ENCODE measurements around the gene SRSF1. TPM values are rescaled to one million over a fixed set of nuclear protein-coding genes. Genes with fewer than 3 reads are reported as not detected.
A peak's percentile ranks its signal among the peaks of the same experiment; 100 is the strongest.

The SRSF1 gene
- total and polyA plus RNA-seq, 4 donors, result 52.3 to 201 (median 114) TPM

DNA sequence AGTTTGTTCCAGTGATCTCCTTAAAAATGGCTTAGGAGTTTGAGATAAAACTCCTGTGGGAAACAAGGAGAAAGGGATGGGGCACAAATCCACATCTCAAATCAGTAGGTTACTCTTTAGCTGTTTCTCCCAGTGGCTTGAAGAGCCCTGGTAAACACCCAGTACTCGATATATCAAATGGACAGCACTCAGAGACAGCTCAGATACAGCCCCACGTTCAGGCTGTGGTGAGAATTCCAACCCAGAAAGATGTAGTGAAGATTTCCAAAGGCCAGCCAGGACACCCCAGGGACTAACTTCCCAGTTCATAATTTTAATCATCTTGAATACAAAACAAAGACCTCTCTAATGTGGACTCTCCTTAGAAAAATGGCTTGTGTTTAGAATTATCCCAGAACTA is 12.6 kb downstream of the SRSF1 start (continued):
- no peak for TF ChIP-seq TAF1 (conservative IDR thresholded peaks at IDR 0.05)

GRCh38 chr17:57993471-57994365 is 13.3 kb downstream of the SRSF1 start:
- 32% methylated on average over 3 of the region's 3 CpGs for WGBS
- TF ChIP-seq JUND (IDR thresholded peaks at IDR 0.05) (no peak), NR2F2 (IDR thresholded peaks at IDR 0.05) (peak; percentile 50), SP1 (IDR thresholded peaks at IDR 0.05) (no peak)
- TF ChIP-seq, protein P1, sequence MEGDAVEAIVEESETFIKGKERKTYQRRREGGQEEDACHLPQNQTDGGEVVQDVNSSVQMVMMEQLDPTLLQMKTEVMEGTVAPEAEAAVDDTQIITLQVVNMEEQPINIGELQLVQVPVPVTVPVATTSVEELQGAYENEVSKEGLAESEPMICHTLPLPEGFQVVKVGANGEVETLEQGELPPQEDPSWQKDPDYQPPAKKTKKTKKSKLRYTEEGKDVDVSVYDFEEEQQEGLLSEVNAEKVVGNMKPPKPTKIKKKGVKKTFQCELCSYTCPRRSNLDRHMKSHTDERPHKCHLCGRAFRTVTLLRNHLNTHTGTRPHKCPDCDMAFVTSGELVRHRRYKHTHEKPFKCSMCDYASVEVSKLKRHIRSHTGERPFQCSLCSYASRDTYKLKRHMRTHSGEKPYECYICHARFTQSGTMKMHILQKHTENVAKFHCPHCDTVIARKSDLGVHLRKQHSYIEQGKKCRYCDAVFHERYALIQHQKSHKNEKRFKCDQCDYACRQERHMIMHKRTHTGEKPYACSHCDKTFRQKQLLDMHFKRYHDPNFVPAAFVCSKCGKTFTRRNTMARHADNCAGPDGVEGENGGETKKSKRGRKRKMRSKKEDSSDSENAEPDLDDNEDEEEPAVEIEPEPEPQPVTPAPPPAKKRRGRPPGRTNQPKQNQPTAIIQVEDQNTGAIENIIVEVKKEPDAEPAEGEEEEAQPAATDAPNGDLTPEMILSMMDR (IDR thresholded peaks at IDR 0.05; ENCODE audit: low read depth, low read length, missing input control), result no peak
- H3K4me3 ChIP-seq (ENCODE audit: low read depth in 1 of 3, low read length in 3 of 3), result no peak overlapping the region
- H3K27ac ChIP-seq (ENCODE audit: low read depth in 1 of 2, low read length in 2 of 2), result no peak overlapping the region
- H3K27me3 ChIP-seq (ENCODE audit: control insufficient read depth in 4 of 4, insufficient read depth in 4 of 4, low read length in 3 of 4), result no peaks in the 10 kb centered on the region
- H3K36me3 ChIP-seq (ENCODE audit: control insufficient read depth in 4 of 4, insufficient read depth in 3 of 4, low read depth in 1 of 4, low read length in 3 of 4), result no peaks in the 10 kb centered on the region
- no peak for DNase-seq (ENCODE audit: low spot score)
- H3K9ac ChIP-seq (ENCODE audit: low read depth in 1 of 2, low read length in 2 of 2), result no peak overlapping the region
- no peaks in the 10 kb centered on the region for H3K9me3 ChIP-seq (ENCODE audit: control insufficient read depth in 4 of 4, low read length in 3 of 4)
- peaks cover 1 to 16% (median 7%) of the 10 kb centered on the region in 4 donors for H3K4me1 ChIP-seq (ENCODE audit: control insufficient read depth in 4 of 4, insufficient read depth in 4 of 4, low read length in 3 of 4)

DNA sequence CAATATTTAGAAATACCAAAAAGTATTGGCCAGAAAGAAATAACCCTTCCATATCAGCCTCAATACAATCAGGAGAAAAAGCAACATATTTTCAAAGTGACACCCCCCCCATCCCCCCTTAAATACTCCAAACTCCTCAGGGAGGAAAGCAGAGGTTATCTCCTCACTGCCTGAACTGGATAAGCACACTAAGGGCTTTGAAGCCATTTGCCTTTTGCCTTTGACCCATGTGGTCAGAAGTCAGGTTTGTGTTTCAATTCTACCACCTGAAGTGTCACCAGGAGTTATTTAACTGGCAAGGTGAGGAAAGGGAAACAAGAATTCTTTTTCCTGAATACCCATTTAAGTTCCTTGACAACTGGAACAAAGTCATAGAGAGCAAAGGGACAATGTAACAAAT is 15.5 kb downstream of the SRSF1 start:
- TF ChIP-seq FOXA2 (IDR thresholded peaks at IDR 0.05) (no peak), JUND (IDR thresholded peaks at IDR 0.05) (no peak), RAD21 (IDR thresholded peaks at IDR 0.05) (no peak), NR2F2 (IDR thresholded peaks at IDR 0.05) (no peak), GABPA (IDR thresholded peaks at IDR 0.05 in 1 of 2, conservative IDR thresholded peaks at IDR 0.05 in 1 of 2) (no peak), ZBTB33 (IDR thresholded peaks at IDR 0.05) (no peak), EGR1 (IDR thresholded peaks at IDR 0.05; ENCODE audit: low read depth in 2 of 2) (no peak), FOXA1 (IDR thresholded peaks at IDR 0.05) (no peak), YY1 (IDR thresholded peaks at IDR 0.05) (no peak), SP1 (IDR thresholded peaks at IDR 0.05) (no peak)
- TF ChIP-seq, protein P2, sequence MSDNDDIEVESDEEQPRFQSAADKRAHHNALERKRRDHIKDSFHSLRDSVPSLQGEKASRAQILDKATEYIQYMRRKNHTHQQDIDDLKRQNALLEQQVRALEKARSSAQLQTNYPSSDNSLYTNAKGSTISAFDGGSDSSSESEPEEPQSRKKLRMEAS (IDR thresholded peaks at IDR 0.05), result no peak
- DNase-seq (ENCODE audit: low spot score), result no peak
- Histone ChIP-seq H3K9ac (ENCODE audit: low read depth in 1 of 2, low read length in 2 of 2) (no peak overlapping the region), H3K4me1 (ENCODE audit: control insufficient read depth in 4 of 4, insufficient read depth in 4 of 4, low read length in 3 of 4) (peaks cover 1 to 25% (median 12%) of the 10 kb centered on the region in 4 donors), H3K4me3 (ENCODE audit: low read depth in 1 of 3, low read length in 3 of 3) (no peak overlapping the region), H3K27me3 (ENCODE audit: control insufficient read depth in 4 of 4, insufficient read depth in 4 of 4, low read length in 3 of 4) (no peaks in the 10 kb centered on the region), H3K9me3 (ENCODE audit: control insufficient read depth in 4 of 4, low read length in 3 of 4) (no peaks in the 10 kb centered on the region), H3K27ac (ENCODE audit: low read depth in 1 of 2, low read length in 2 of 2) (no peak overlapping the region), H3K36me3 (ENCODE audit: control insufficient read depth in 4 of 4, insufficient read depth in 3 of 4, low read depth in 1 of 4, low read length in 3 of 4) (no peaks in the 10 kb centered on the region)

All from liver (tissue), 9 donors.